ENCODE measurements around the gene ABO. TPM values are rescaled to one million over a fixed set of nuclear protein-coding genes. Genes with fewer than 3 reads are reported as not detected.
"Not testable (repeated sequence)": the region's sequence is repeated elsewhere in the genome, so short reads cannot be mapped to it uniquely, and the experiment has no call there.

ABO gene
- total RNA-seq, 1 donor from 2014 or later, result 2.5 TPM

GRCh38 chr9:133234577-133235322 is 40.3 kb downstream of the ABO start:
- DNase-seq (ENCODE audit: low read depth), result no peak
- no peak for TF ChIP-seq CTCF (conservative IDR thresholded peaks at IDR 0.05; ENCODE audit: low read depth, low read length)

GRCh38 chr9:133233681-133234432 is 41.1 kb downstream of the ABO start:
- TF ChIP-seq CTCF (conservative IDR thresholded peaks at IDR 0.05; ENCODE audit: low read depth, low read length), result no peak
- DNase-seq (ENCODE audit: low read depth), result no peak
- no peak overlapping the region for H3K4me3 ChIP-seq (ENCODE audit: low read depth, low read length)

More at GRCh38 chr9:133234577-133235322, 40.3 kb downstream of the ABO start:
- no peak overlapping the region for H3K4me3 ChIP-seq (ENCODE audit: low read depth, low read length)

GRCh38 chr9:133231934-133232568 is 43.0 kb downstream of the ABO start:
- DNase-seq (ENCODE audit: low read depth); H3K4me3 ChIP-seq (ENCODE audit: low read depth, low read length): not testable (repeated sequence)

GRCh38 chr9:133230514-133230913 is 44.5 kb downstream of the ABO start:
- not testable (repeated sequence) for H3K4me3 ChIP-seq (ENCODE audit: low read depth, low read length); DNase-seq (ENCODE audit: low read depth)

GRCh38 chr9:133230093-133230492 is 44.9 kb downstream of the ABO start:
- no peak for TF ChIP-seq CTCF (conservative IDR thresholded peaks at IDR 0.05; ENCODE audit: low read depth, low read length)
- no peak overlapping the region for H3K4me3 ChIP-seq (ENCODE audit: low read depth, low read length)
- DNase-seq (ENCODE audit: low read depth), result no peak

- not testable (repeated sequence) for H3K4me3 ChIP-seq (ENCODE audit: low read depth, low read length); DNase-seq (ENCODE audit: low read depth)
These were observed 46.4 kb downstream of the ABO start for GRCh38 chr9:133228474-133229193.

GRCh38 chr9:133227996-133228395 is 47.0 kb downstream of the ABO start:
- not testable (repeated sequence) for H3K4me3 ChIP-seq (ENCODE audit: low read depth, low read length); DNase-seq (ENCODE audit: low read depth)

- no peak for TF ChIP-seq CTCF (conservative IDR thresholded peaks at IDR 0.05; ENCODE audit: low read depth, low read length)
- no peak overlapping the region for H3K4me3 ChIP-seq (ENCODE audit: low read depth, low read length)
- no peak for DNase-seq (ENCODE audit: low read depth)
These were observed 47.6 kb downstream of the ABO start for GRCh38 chr9:133227242-133227860.

Measured in epithelial cell of proximal tubule (primary cell).